Keratinocyte (primary cell): ENCODE data around the gene MC3R.

Source experiments
- CTCF ChIP-seq, 3 experiments: IDR thresholded peaks in 1 of 3; conservative IDR thresholded peaks in 1 of 3; optimal IDR thresholded peaks in 1 of 3; 2 replicates in 2 of 3; 3 replicates in 1 of 3; pipeline versions ENCODE3 to v1.5.1; 2011; ENCODE audit warnings: low read length in 3 of 3, mild to moderate bottlenecking in 3 of 3, moderate library complexity in 2 of 3, control low read depth in 1 of 3, inconsistent platforms in 1 of 3; ENCODE audit not compliant: insufficient read depth in 2 of 3; ENCODE audit errors: extremely low read depth in 1 of 3
- EZH2 ChIP-seq: IDR thresholded peaks from one replicate; pipeline ENCODE4 v1.6.1; 2012; ENCODE audit warnings: inconsistent platforms, mild to moderate bottlenecking, low read length, moderate library complexity

GRCh38 chr20:56244259-56244658 is 4.3 kb upstream of the MC3R start:
- no peak for TF ChIP-seq EZH2
- no peak for TF ChIP-seq CTCF (optimal IDR thresholded peaks at IDR 0.05 in 1 of 3, IDR thresholded peaks at IDR 0.05 in 1 of 3, conservative IDR thresholded peaks at IDR 0.05 in 1 of 3; ENCODE audit: extremely low read depth in 1 of 3, insufficient read depth in 2 of 3, low read length in 3 of 3)
